K562 (cell line): ENCODE measurements around the gene GFOD2. TPM values are rescaled to one million over a fixed set of nuclear protein-coding genes. Genes with fewer than 3 reads are reported as not detected.

ENCODE experiments used
- ATAC-seq: fragments of 200-7000 bp; cut with Tn5 transposase; 3 replicates; pipeline ENCODE4 v1.9.1; 2020; ENCODE audit warnings: moderate library complexity
- BruUV-seq: library from RNA; stranded (reverse); fragments of 400-500 nt; replicated peaks from 2 replicates; lab custom pipeline; 2021; lab: Mats Ljungman, UMichigan
- CTCF ChIA-PET: fragments of 300-600 bp; formaldehyde crosslinking; extraction: SDS; loops from one replicate; lab custom pipeline; 2021; ENCODE audit warnings: low intra/inter-chr PET ratio; lab: Yijun Ruan, JAX
- POLR2A ChIA-PET: fragments of 300-600, 350-650 bp; sonication (Branson Sonifier 250); formaldehyde crosslinking; extraction: SDS; loops from one replicate; lab custom pipeline; 2021; ENCODE audit warnings: antibody characterized with exemption, inconsistent platforms; lab: Yijun Ruan, JAX
- DNase-seq, 4 experiments: peaks; one replicate each; pipeline versions ENCODE4 v3.0.0 to v3.0.0-alpha.2; 2011 to 2018; ENCODE audit warnings: low spot score in 3 of 4, mixed read lengths in 3 of 4; ENCODE audit errors: extremely low read depth in 1 of 4
- FAIRE-seq: peaks from 2 replicates; lab custom pipeline; 2011; peaks lifted over from hg19 to GRCh38; lab: Jason Lieb, UNC
- H2AFZ ChIP-seq: 2 replicates; pipeline ENCODE4 v1.6.0; 2011; ENCODE audit warnings: low read depth, low read length, control low read depth, inconsistent platforms
- H3K27ac ChIP-seq: fragments of 200-600 bp; 3 replicates; pipeline ENCODE4 v1.8.0; 2011; ENCODE audit warnings: low read depth, mild to moderate bottlenecking, control low read depth, inconsistent platforms, low read length, moderate library complexity, mixed read lengths; ENCODE audit errors: extremely low read depth
- H3K27me3 ChIP-seq, 2 experiments: fragments of 300-600 bp in 1 of 2; 2 replicates in 1 of 2; 3 replicates in 1 of 2; pipeline versions ENCODE4 v1.6.0 to v1.8.0; 2011; ENCODE audit warnings: inconsistent platforms in 2 of 2, low read length in 2 of 2, mild to moderate bottlenecking in 1 of 2, mixed read lengths in 1 of 2, moderate library complexity in 1 of 2; ENCODE audit not compliant: control insufficient read depth in 2 of 2, insufficient read depth in 2 of 2
- H3K36me3 ChIP-seq: fragments of 300-600 bp; 3 replicates; pipeline ENCODE4 v1.8.0; 2011; ENCODE audit warnings: mild to moderate bottlenecking, low read length, inconsistent platforms; ENCODE audit not compliant: control insufficient read depth, insufficient read depth
- H3K4me1 ChIP-seq, 2 experiments: fragments of 200-600 bp in 1 of 2; replicated peaks in 1 of 2; 2 replicates in 1 of 2; 3 replicates in 1 of 2; pipeline versions ENCODE4 v1.5.1 to v1.8.0; 2011; ENCODE audit warnings: inconsistent platforms in 2 of 2, low read length in 2 of 2, mild to moderate bottlenecking in 1 of 2, mixed read lengths in 1 of 2, moderate library complexity in 1 of 2; ENCODE audit not compliant: control insufficient read depth in 2 of 2, insufficient read depth in 2 of 2
- H3K4me2 ChIP-seq: 2 replicates; pipeline ENCODE4 v1.6.1; 2011; ENCODE audit warnings: low read length, control low read depth, inconsistent platforms, mixed read lengths; ENCODE audit not compliant: insufficient read depth
- H3K4me3 ChIP-seq: fragments of 200-600 bp; sonication (generic), shearing (Covaris generic); 2 replicates; pipeline ENCODE4 v1.5.1; 2016; ENCODE audit warnings: control low read depth, inconsistent platforms
- H3K79me2 ChIP-seq: fragments of 200-600 bp; 3 replicates; pipeline ENCODE4 v1.8.0; 2011; ENCODE audit warnings: low read length, inconsistent platforms; ENCODE audit not compliant: control insufficient read depth, insufficient read depth
- H3K9ac ChIP-seq, 2 experiments: 2 replicates each; pipeline versions ENCODE4 v1.6.0 to v1.6.1; 2011; ENCODE audit warnings: low read depth in 2 of 2, low read length in 2 of 2, control low read depth in 1 of 2, inconsistent platforms in 1 of 2, mild to moderate bottlenecking in 1 of 2, mixed read lengths in 1 of 2; ENCODE audit not compliant: insufficient read depth in 1 of 2
- H3K9me1 ChIP-seq: one replicate; pipeline ENCODE4 v1.6.0; 2011; ENCODE audit warnings: inconsistent platforms, mild to moderate bottlenecking, low read length, moderate library complexity; ENCODE audit not compliant: control insufficient read depth, insufficient read depth
- H3K9me3 ChIP-seq: replicated peaks from 2 replicates; pipeline ENCODE4 v1.5.1; 2011; ENCODE audit warnings: low read depth, low read length, inconsistent platforms; ENCODE audit not compliant: control insufficient read depth, insufficient read depth
- H4K20me1 ChIP-seq: replicated peaks from 2 replicates; pipeline ENCODE4 v1.6.1; 2011; ENCODE audit warnings: low read length, inconsistent platforms, mixed read lengths; ENCODE audit not compliant: control insufficient read depth, insufficient read depth
- EHMT2 ChIP-seq: fragments of 450-650 bp; IDR thresholded peaks from 2 replicates; pipeline ENCODE4 v1.6.1; 2018; ENCODE audit warnings: antibody characterized with exemption
- FOSL1 ChIP-seq: fragments of 200-800 bp; sonication (Bioruptor generic); conservative IDR thresholded peaks from 2 replicates; pipeline ENCODE4 v1.6.1; 2016; ENCODE audit warnings: missing genetic modification characterization, missing compliant biosample characterization
- FOXK1 ChIP-seq: sonication (generic); formaldehyde crosslinking; IDR thresholded peaks from 2 replicates; pipeline ENCODE4 v1.8.0; 2022; ENCODE audit warnings: missing genetic modification reagents, mild to moderate bottlenecking, borderline replicate concordance
- JUND ChIP-seq, 2 experiments: IDR thresholded peaks; 2 replicates in 1 of 2; 3 replicates in 1 of 2; pipeline ENCODE4 v1.6.1; 2011; ENCODE audit warnings: borderline replicate concordance in 2 of 2, low read depth in 2 of 2, low read length in 2 of 2, improper control_type of control experiment in 1 of 2, missing biosample characterization in 1 of 2, missing genetic modification characterization in 1 of 2, missing genetic modification reagents in 1 of 2
- RFX7 ChIP-seq: fragments of 250-450 bp; sonication (Bioruptor Pico); IDR thresholded peaks from 2 replicates; pipeline ENCODE4 v1.5.1; 2021; ENCODE audit warnings: mild to moderate bottlenecking
- SAFB2 ChIP-seq: fragments of 200-400 bp; formaldehyde crosslinking; IDR thresholded peaks from 2 replicates; pipeline ENCODE4 v1.6.1; 2018; ENCODE audit warnings: borderline replicate concordance, low read length, low read depth, moderate library complexity; ENCODE audit not compliant: severe bottlenecking
- SRSF9 ChIP-seq: fragments of 200-400 bp; formaldehyde crosslinking; IDR thresholded peaks from 2 replicates; pipeline ENCODE4 v1.6.1; 2017; ENCODE audit warnings: low read depth, low read length, borderline replicate concordance
- ZNF3 ChIP-seq: fragments of 250-450 bp; sonication (Bioruptor Pico); IDR thresholded peaks from 2 replicates; pipeline ENCODE4 v1.5.0; 2021; ENCODE audit warnings: mild to moderate bottlenecking, moderate library complexity
- ZNF316 ChIP-seq: fragments of 450-650 bp; IDR thresholded peaks from 2 replicates; pipeline ENCODE4 v1.6.1; 2016
- ZNF695 ChIP-seq: fragments of 450-650 bp; formaldehyde crosslinking; IDR thresholded peaks from 2 replicates; pipeline ENCODE4 v1.4.0; 2020; ENCODE audit warnings: mild to moderate bottlenecking, moderate library complexity
- ZNF75A ChIP-seq: fragments of 450-650 bp; formaldehyde crosslinking; IDR thresholded peaks from 2 replicates; pipeline ENCODE4 v1.4.0; 2020; ENCODE audit warnings: mild to moderate bottlenecking
- WGBS: fragments of 100-300 bp; shearing (Covaris generic); methylation state at CpG from one replicate; pipeline ENCODE4 v1.1.6; 2016; ENCODE audit warnings: low coverage, mixed read lengths; ENCODE audit not compliant: insufficient coverage; ENCODE audit errors: missing lambda C conversion rate; 5-methylcytosine and 5-hydroxymethylcytosine counted together
- in situ Hi-C: fragments of 300-500 bp; cut with MboI; formaldehyde crosslinking; loops from 4 replicates; pipeline ENCODE4 v1.15.0; 2018; ENCODE audit warnings: inconsistent platforms, mixed read lengths
- intact Hi-C: fragments of 100-400 bp; cut with micrococcal nuclease; formaldehyde crosslinking; loops from 2 replicates; pipeline ENCODE4 v1.14.2; 2022
- polyA plus RNA-seq, 8 experiments: library from polyadenylated mRNA; depleted of rRNA in 4 of 8; stranded (reverse) in 5 of 8; unstranded in 3 of 8; fragments of >200 nt; fragmentation: Nextera tagmentation in 2 of 8; fragmentation: Illumina TruSeq in 1 of 8; extraction: Ambion mirVana in 2 of 8; extraction: Trizol in 1 of 8; gene quantifications; 2 replicates each; pipeline versions ENCODE4 v1.2.1 to v1.2.3, GENCODE V29; 2011 to 2014; ENCODE audit warnings: inconsistent platforms in 1 of 8, missing spikeins in 1 of 8
- total RNA-seq, 7 experiments: library from RNA; depleted of rRNA in 6 of 7; stranded (reverse); fragments of >200 nt in 6 of 7; fragmentation: Illumina TruSeq in 2 of 7; extraction: Trizol in 2 of 7; gene quantifications; 2 replicates each; pipeline versions ENCODE4 v1.2.1 to v1.2.3, GENCODE V29; 2011 to 2021; ENCODE audit warnings: low replicate concordance in 1 of 7
- TF ChIP-seq, protein P1 (sequence below), 2 experiments: fragments of 450-650 bp in 1 of 2; sonication (generic) in 1 of 2; formaldehyde crosslinking in 1 of 2; IDR thresholded peaks in 1 of 2; conservative IDR thresholded peaks in 1 of 2; 2 replicates each; pipeline versions ENCODE4 v1.6.1 to v1.8.1; 2016 to 2023; ENCODE audit warnings: mild to moderate bottlenecking in 2 of 2, moderate library complexity in 2 of 2, inconsistent platforms in 1 of 2, missing genetic modification reagents in 1 of 2
- TF ChIP-seq, protein P2 (sequence below): sonication (generic); formaldehyde crosslinking; IDR thresholded peaks from 2 replicates; pipeline ENCODE4 v1.8.0; 2022; ENCODE audit warnings: mild to moderate bottlenecking, missing genetic modification reagents
- TF ChIP-seq, protein P3 (sequence below): sonication (generic); formaldehyde crosslinking; IDR thresholded peaks from 2 replicates; pipeline ENCODE4 v1.5.0; 2020; ENCODE audit warnings: missing genetic modification reagents
- TF ChIP-seq, protein P4 (sequence below): fragments of 450-650 bp; IDR thresholded peaks from 2 replicates; pipeline ENCODE4 v1.6.1; 2016; ENCODE audit warnings: antibody characterized with exemption

Gene GFOD2
- total and polyA plus RNA-seq, 9 of the 15 experiments (the other 6 are each of a cell fraction or from before 2014, with no cell fraction given) = 1.9 to 15.8 (median 11.1) TPM

DNA sequence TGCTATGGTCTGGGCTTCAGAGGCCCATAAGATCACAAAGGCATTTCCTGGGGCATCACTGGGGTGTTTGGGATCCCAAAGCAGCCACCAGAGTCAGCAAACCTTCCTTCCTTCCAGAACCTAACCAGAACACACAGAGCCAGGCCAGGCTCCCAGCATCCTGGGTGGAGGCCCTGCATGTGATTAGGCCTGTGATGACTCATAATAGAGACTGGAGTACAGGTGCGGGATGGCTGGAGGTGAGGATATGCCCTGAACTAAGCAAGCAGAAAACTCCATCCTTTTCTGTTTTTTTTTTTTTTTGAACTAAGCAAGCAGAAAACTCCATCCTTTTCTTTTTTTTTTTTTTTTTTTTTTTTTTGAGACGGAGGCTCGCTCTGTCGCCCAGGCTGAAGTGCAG, 17.7 kb upstream of the GFOD2 start:
- POLR2A ChIA-PET = no interaction called here
- TF ChIP-seq JUND (IDR thresholded peaks at IDR 0.05; ENCODE audit: borderline replicate concordance, low read depth, low read length) (peak; percentile 21; the same call in 1 of the 2 replicates), JUND (tag; IDR thresholded peaks at IDR 0.05; ENCODE audit: borderline replicate concordance, low read depth, low read length) (no peak), ZNF3 (no peak), SRSF9 (no peak), FOSL1 (tag) (0 out of 2 replicates have a peak, but pooled peaks have one; percentile 27), ZNF695 (CRISPR knock-in tag) (no peak), EHMT2 (no peak), SAFB2 (no peak), RFX7 (no peak), FOXK1 (CRISPR knock-in tag) (no peak), ZNF316 (no peak), ZNF75A (CRISPR knock-in tag) (no peak)
- TF ChIP-seq, protein P1, sequence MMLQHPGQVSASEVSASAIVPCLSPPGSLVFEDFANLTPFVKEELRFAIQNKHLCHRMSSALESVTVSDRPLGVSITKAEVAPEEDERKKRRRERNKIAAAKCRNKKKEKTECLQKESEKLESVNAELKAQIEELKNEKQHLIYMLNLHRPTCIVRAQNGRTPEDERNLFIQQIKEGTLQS (IDR thresholded peaks at IDR 0.05) = peak; percentile 54
- TF ChIP-seq, protein P1 (CRISPR knock-in tag; conservative IDR thresholded peaks at IDR 0.05) = no peak
- TF ChIP-seq, protein P2, sequence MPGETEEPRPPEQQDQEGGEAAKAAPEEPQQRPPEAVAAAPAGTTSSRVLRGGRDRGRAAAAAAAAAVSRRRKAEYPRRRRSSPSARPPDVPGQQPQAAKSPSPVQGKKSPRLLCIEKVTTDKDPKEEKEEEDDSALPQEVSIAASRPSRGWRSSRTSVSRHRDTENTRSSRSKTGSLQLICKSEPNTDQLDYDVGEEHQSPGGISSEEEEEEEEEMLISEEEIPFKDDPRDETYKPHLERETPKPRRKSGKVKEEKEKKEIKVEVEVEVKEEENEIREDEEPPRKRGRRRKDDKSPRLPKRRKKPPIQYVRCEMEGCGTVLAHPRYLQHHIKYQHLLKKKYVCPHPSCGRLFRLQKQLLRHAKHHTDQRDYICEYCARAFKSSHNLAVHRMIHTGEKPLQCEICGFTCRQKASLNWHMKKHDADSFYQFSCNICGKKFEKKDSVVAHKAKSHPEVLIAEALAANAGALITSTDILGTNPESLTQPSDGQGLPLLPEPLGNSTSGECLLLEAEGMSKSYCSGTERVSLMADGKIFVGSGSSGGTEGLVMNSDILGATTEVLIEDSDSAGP = no peak
- TF ChIP-seq, protein P3, sequence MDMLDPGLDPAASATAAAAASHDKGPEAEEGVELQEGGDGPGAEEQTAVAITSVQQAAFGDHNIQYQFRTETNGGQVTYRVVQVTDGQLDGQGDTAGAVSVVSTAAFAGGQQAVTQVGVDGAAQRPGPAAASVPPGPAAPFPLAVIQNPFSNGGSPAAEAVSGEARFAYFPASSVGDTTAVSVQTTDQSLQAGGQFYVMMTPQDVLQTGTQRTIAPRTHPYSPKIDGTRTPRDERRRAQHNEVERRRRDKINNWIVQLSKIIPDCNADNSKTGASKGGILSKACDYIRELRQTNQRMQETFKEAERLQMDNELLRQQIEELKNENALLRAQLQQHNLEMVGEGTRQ (CRISPR knock-in tag) = no peak
- TF ChIP-seq, protein P4, sequence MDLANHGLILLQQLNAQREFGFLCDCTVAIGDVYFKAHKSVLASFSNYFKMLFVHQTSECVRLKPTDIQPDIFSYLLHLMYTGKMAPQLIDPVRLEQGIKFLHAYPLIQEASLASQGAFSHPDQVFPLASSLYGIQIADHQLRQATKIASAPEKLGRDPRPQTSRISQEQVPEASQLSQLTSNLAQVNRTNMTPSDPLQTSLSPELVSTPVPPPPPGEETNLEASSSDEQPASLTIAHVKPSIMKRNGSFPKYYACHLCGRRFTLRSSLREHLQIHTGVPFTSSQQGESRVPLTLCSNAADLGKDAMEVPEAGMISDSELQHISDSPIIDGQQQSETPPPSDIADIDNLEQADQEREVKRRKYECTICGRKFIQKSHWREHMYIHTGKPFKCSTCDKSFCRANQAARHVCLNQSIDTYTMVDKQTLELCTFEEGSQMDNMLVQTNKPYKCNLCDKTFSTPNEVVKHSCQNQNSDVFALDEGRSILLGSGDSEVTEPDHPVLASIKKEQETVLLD = no peak

More for the DNA sequence above, 17.7 kb upstream of the GFOD2 start:
- FAIRE-seq (no peak), ATAC-seq (no peak), DNase-seq (peak in 1 of 4 experiments; percentile 27)
- H3K9me1 ChIP-seq = no peaks in the 10 kb centered on the region
- H3K27ac ChIP-seq = no peak overlapping the region
- H3K79me2 ChIP-seq = no peaks in the 10 kb centered on the region
- 0 out of 2 replicates have a peak, but pooled peaks cover 4% of the 10 kb centered on the region for H4K20me1 ChIP-seq
- H2AFZ ChIP-seq = no peak overlapping the region
- peaks cover 37% of the 10 kb centered on the region; the same call in 2 of the 3 replicates for H3K36me3 ChIP-seq
- no peak overlapping the region for H3K4me3 ChIP-seq
- no TSS peak for BruUV-seq
- 88% methylated on average over 2 of the region's 4 CpGs for WGBS
- H3K9ac ChIP-seq = no peak overlapping the region
- H3K4me1 ChIP-seq = peaks cover 13 to 14% of the 10 kb centered on the region in 2 experiments; a peak in 3 of 5 replicates
- H3K9me3 ChIP-seq = no peaks in the 10 kb centered on the region
- CTCF ChIA-PET = no interaction called here
- intact Hi-C loops = no loop called here
- no peaks in the 10 kb centered on the region for H3K27me3 ChIP-seq
- no peak overlapping the region for H3K4me2 ChIP-seq
- in situ Hi-C loops = no loop called here
